GM18502 (cell line): Measurements from ENCODE around the gene MPRIP.

Source experiments
- ATAC-seq: cut with Tn5 transposase; IDR thresholded peaks from one replicate; pipeline ENCODE4 v1.9.1; 2021; ENCODE audit warnings: mild to moderate bottlenecking; ENCODE audit not compliant: unreplicated experiment, poor library complexity

The MPRIP gene

GRCh38 chr17:17196776-17197175 is 154.5 kb downstream of the MPRIP start:
- no peak for ATAC-seq

- no peak for ATAC-seq
Measured at GRCh38 chr17:17198281-17198680, 156.0 kb downstream of the MPRIP start.

GRCh38 chr17:17200311-17200710 is 158.1 kb downstream of the MPRIP start:
- ATAC-seq, result no peak

GRCh38 chr17:17200831-17201230 is 158.6 kb downstream of the MPRIP start:
- no peak for ATAC-seq

- ATAC-seq, result no peak
Measured at GRCh38 chr17:17201271-17201670, 159.0 kb downstream of the MPRIP start.

- ATAC-seq, result no peak
Measured at GRCh38 chr17:17201907-17202306, 159.7 kb downstream of the MPRIP start.

- no peak for ATAC-seq
Measured at GRCh38 chr17:17203173-17203730, 161.0 kb downstream of the MPRIP start.

- no peak for ATAC-seq
Measured at GRCh38 chr17:17204041-17204591, 161.9 kb downstream of the MPRIP start.

GRCh38 chr17:17204635-17205231 is 162.5 kb downstream of the MPRIP start:
- ATAC-seq, result no peak

GRCh38 chr17:17205368-17206123 is 163.3 kb downstream of the MPRIP start:
- ATAC-seq, result peak; percentile 47

GRCh38 chr17:17206124-17206912 is 164.1 kb downstream of the MPRIP start, which contains the start of gene PLD6:
Gene PLD6, minus strand, starts transcription at chr17:17206333. Its CDS starts 47 bp downstream, at chr17:17206286.
- peak; percentile 55 for ATAC-seq

- ATAC-seq, result no peak
Measured at GRCh38 chr17:17206913-17207335, 164.7 kb downstream of the MPRIP start.

GRCh38 chr17:17207998-17208397 is 165.7 kb downstream of the MPRIP start:
- ATAC-seq, result no peak

- ATAC-seq, result no peak
Measured at GRCh38 chr17:17213775-17214174, 171.5 kb downstream of the MPRIP start.

GRCh38 chr17:17214646-17215436 is 172.6 kb downstream of the MPRIP start:
- no peak for ATAC-seq

- ATAC-seq, result no peak
Measured at GRCh38 chr17:17215575-17215974, 173.3 kb downstream of the MPRIP start.

- no peak for ATAC-seq
Measured at GRCh38 chr17:17216236-17216635, 174.0 kb downstream of the MPRIP start.

- no peak for ATAC-seq
Measured at GRCh38 chr17:17216776-17217175, 174.5 kb downstream of the MPRIP start.

- ATAC-seq, result no peak
Measured at GRCh38 chr17:17217995-17218394, 175.7 kb downstream of the MPRIP start.

- no peak for ATAC-seq
Measured at GRCh38 chr17:17220529-17220928, 178.3 kb downstream of the MPRIP start.
